Right atrium auricular region (tissue), 2 donors: Measurements from ENCODE around the gene TTC34. TPM values are rescaled to one million over a fixed set of nuclear protein-coding genes. Genes with fewer than 3 reads are reported as not detected.
A peak's percentile ranks its signal among the peaks of the same experiment; 100 is the strongest.

ENCODE experiments used
- DNase-seq: peaks from one replicate; pipeline ENCODE4 v3.0.0-alpha.2; 2019; ENCODE audit warnings: low spot score
- H3K27ac ChIP-seq, 2 donors: fragments of 200-600 bp; sonication (generic); 1 replicate in 1 of 2; 2 replicates in 1 of 2; pipeline ENCODE4 v1.5.1; 2016 to 2019
- H3K27me3 ChIP-seq, 2 donors: fragments of 200-600 bp; sonication (generic); one replicate each; pipeline versions ENCODE4 v1.5.1 to v1.6.0; 2017 to 2019
- H3K36me3 ChIP-seq: fragments of 200-600 bp; sonication (generic); one replicate; pipeline ENCODE4 v1.5.1; 2016
- H3K4me1 ChIP-seq, 2 donors: fragments of 200-600 bp; sonication (generic); one replicate each; pipeline versions ENCODE4 v1.5.1 to v1.6.0; 2017 to 2019
- H3K4me3 ChIP-seq, 2 donors: fragments of 200-600 bp; sonication (generic); 1 replicate in 1 of 2; 2 replicates in 1 of 2; pipeline ENCODE4 v1.5.1; 2017 to 2019; ENCODE audit warnings: mild to moderate bottlenecking in 1 of 2, moderate library complexity in 1 of 2
- H3K9me3 ChIP-seq, 2 donors: fragments of 200-600 bp; sonication (generic); one replicate each; pipeline ENCODE4 v1.5.1; 2019
- CTCF ChIP-seq, 2 donors: fragments of 200-600 bp; sonication (generic); IDR thresholded peaks; one replicate each; pipeline ENCODE4 v1.5.1; 2019; ENCODE audit warnings: antibody characterized with exemption in 2 of 2
- total RNA-seq, 2 donors: library from RNA; depleted of rRNA; stranded (reverse); fragments of >200 nt; gene quantifications; one replicate each; pipeline ENCODE4 v1.1.0, GENCODE V29; 2016

Gene TTC34
- total RNA-seq, 2 donors from 2014 or later, result 0.08 to 0.11 TPM

GRCh38 chr1:2588661-2589430, 212.6 kb downstream of the TTC34 start:
- Histone ChIP-seq H3K36me3 (no peaks in the 10 kb centered on the region), H3K27ac (no peak overlapping the region), H3K4me1 (peaks cover 0 to 36% of the 10 kb centered on the region in 2 donors), H3K4me3 (no peak overlapping the region), H3K9me3 (no peaks in the 10 kb centered on the region), H3K27me3 (no peaks in the 10 kb centered on the region)
- DNase-seq, result no peak
- TF ChIP-seq CTCF (IDR thresholded peaks at IDR 0.05), result no peak

- H3K27ac ChIP-seq, result no peak overlapping the region
- peak overlapping the region in 1 of 2 donors; percentile 97 for H3K4me3 ChIP-seq
- DNase-seq, result no peak
- TF ChIP-seq CTCF (IDR thresholded peaks at IDR 0.05), result no peak
- no peaks in the 10 kb centered on the region for H3K9me3 ChIP-seq
- H3K4me1 ChIP-seq, result peaks cover 0 to 28% of the 10 kb centered on the region in 2 donors
- no peaks in the 10 kb centered on the region for H3K36me3 ChIP-seq
- no peaks in the 10 kb centered on the region for H3K27me3 ChIP-seq
These were observed 213.5 kb downstream of the TTC34 start for GRCh38 chr1:2587860-2588571.

- Histone ChIP-seq H3K9me3 (no peaks in the 10 kb centered on the region), H3K4me3 (peak overlapping the region; percentile 94 to 97), H3K4me1 (peaks cover 0 to 27% of the 10 kb centered on the region in 2 donors), H3K36me3 (no peaks in the 10 kb centered on the region), H3K27ac (peak overlapping the region; percentile 98), H3K27me3 (no peaks in the 10 kb centered on the region)
- TF ChIP-seq CTCF (IDR thresholded peaks at IDR 0.05), result no peak
- no peak for DNase-seq
These were observed 214.2 kb downstream of the TTC34 start for GRCh38 chr1:2587071-2587859.

- Histone ChIP-seq H3K36me3 (no peaks in the 10 kb centered on the region), H3K27me3 (no peaks in the 10 kb centered on the region), H3K4me1 (peaks cover 0 to 27% of the 10 kb centered on the region in 2 donors)
These were observed 215.1 kb downstream of the TTC34 start, which contains the start of gene PRXL2B for GRCh38 chr1:2586154-2587070. TSS of gene PRXL2B (plus strand) at chr1:2586777. CDS start at chr1:2586886, 109 bp downstream.

More at GRCh38 chr1:2586154-2587070, 215.1 kb downstream of the TTC34 start, which contains the start of gene PRXL2B:
- Histone ChIP-seq H3K9me3 (no peaks in the 10 kb centered on the region), H3K27ac (peak within 1 kb of the TSS; percentile 98), H3K4me3 (peak within 1 kb of the TSS; percentile 94 to 97)
- DNase-seq, result peak; percentile 98
- no peak for TF ChIP-seq CTCF (IDR thresholded peaks at IDR 0.05)

Other genes with a start within 250 kb of the TTC34 start
- 10 to 100 TPM in 1 of 2 donors, 1 to 10 TPM in 1; 9.2 to 14.5 TPM for gene TNFRSF14, start 245.3 kb downstream of the TTC34 start, total RNA-seq
- gene PRXL2B, start 214.9 kb downstream of the TTC34 start, total RNA-seq, result 1 to 10 TPM; 6.4 to 6.8 TPM
- gene MMEL1, start 168.7 kb downstream of the TTC34 start, total RNA-seq, result not detected
- not detected for gene ACTRT2, start 219.8 kb upstream of the TTC34 start, total RNA-seq